GM12891 (cell line): ENCODE measurements around the gene AMDHD1.

Experiments used
- DNase-seq: peaks from one replicate; pipeline ENCODE4 v3.0.0; 2011; ENCODE audit warnings: low spot score; ENCODE audit not compliant: insufficient read length
- FAIRE-seq: peaks from 2 replicates; lab custom pipeline; 2011; peaks lifted over from hg19 to GRCh38; lab: Jason Lieb, UNC
- PAX5 ChIP-seq: IDR thresholded peaks from 2 replicates; pipeline ENCODE4 v1.6.1; 2011; ENCODE audit warnings: low read length, moderate library complexity, mild to moderate bottlenecking; ENCODE audit not compliant: insufficient read depth, severe bottlenecking
- POLR2A ChIP-seq: IDR thresholded peaks from 2 replicates; pipeline ENCODE4 v1.6.1; 2011; ENCODE audit warnings: low read depth, low read length, control low read depth
- POLR2AphosphoS5 ChIP-seq: IDR thresholded peaks from 2 replicates; pipeline ENCODE4 v1.6.1; 2011; ENCODE audit warnings: low read depth, low read length, control low read depth
- POU2F2 ChIP-seq: IDR thresholded peaks from 2 replicates; pipeline ENCODE4 v1.6.1; 2011; ENCODE audit warnings: low read depth, mild to moderate bottlenecking, control low read depth, low read length, moderate library complexity
- SPI1 ChIP-seq: IDR thresholded peaks from 2 replicates; pipeline ENCODE4 v1.6.1; 2011; ENCODE audit warnings: low read depth, low read length, control low read depth
- TAF1 ChIP-seq: IDR thresholded peaks from 2 replicates; pipeline ENCODE4 v1.6.1; 2011; ENCODE audit warnings: low read depth, low read length, control low read depth

AMDHD1 gene

GRCh38 chr12:95976416-95976832 is 33.3 kb downstream of the AMDHD1 start:
- FAIRE-seq (no peak), DNase-seq (no peak)
- TF ChIP-seq POLR2A, result no peak
- no peak for TF ChIP-seq POU2F2
- no peak for TF ChIP-seq POLR2AphosphoS5
- TF ChIP-seq PAX5, result no peak
- no peak for TF ChIP-seq SPI1
- TF ChIP-seq TAF1, result no peak

- DNase-seq (no peak), FAIRE-seq (no peak)
- no peak for TF ChIP-seq POU2F2
- TF ChIP-seq SPI1, result no peak
- no peak for TF ChIP-seq TAF1
- no peak for TF ChIP-seq POLR2A
These were observed 34.7 kb downstream of the AMDHD1 start for GRCh38 chr12:95977764-95978305.

DNA sequence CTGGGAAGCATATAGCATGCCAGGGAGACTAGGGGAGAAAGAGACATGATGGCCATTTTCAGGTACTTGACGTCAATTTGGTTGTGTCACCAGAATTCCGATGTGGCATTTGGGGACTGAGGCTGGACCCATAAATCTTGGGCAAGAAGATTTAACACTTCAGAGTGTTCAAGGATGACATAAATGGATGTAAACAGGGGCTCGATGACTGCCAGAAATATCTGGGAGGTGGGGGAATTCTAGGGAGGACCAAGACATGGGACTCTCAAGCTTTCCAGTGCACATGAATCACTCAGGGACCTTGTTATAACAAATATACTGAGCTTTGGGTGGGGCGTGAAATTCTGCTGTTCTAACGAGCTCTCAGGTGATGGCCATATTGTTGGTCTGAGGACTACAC is 35.2 kb downstream of the AMDHD1 start:
- FAIRE-seq (no peak), DNase-seq (no peak)
- TF ChIP-seq PAX5 (no peak), SPI1 (no peak), TAF1 (no peak), POLR2AphosphoS5 (no peak), POLR2A (no peak), POU2F2 (no peak)

DNA sequence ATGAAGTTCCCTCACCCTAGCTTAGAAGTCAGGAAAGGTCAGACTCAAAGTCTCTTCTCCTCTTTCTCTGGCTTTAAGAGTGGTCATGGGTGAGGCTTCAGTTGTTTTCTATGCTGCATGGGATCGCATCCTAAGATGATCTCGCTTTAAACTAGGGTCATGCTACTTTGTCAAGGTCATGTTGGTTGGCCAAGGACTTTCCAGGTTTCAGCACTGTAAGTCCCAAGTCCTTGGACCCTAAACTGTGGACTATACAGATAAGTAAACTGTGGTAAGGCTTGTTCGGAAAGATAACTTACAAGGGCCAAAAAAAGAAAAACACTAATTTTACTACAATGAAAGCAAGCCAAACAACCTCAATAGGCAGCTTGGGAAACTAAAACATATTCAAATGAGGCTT is 35.6 kb downstream of the AMDHD1 start:
- FAIRE-seq (no peak), DNase-seq (no peak)
- no peak for TF ChIP-seq POLR2AphosphoS5
- TF ChIP-seq POLR2A, result no peak
- TF ChIP-seq SPI1, result no peak
- no peak for TF ChIP-seq TAF1
- no peak for TF ChIP-seq POU2F2
- no peak for TF ChIP-seq PAX5

DNA sequence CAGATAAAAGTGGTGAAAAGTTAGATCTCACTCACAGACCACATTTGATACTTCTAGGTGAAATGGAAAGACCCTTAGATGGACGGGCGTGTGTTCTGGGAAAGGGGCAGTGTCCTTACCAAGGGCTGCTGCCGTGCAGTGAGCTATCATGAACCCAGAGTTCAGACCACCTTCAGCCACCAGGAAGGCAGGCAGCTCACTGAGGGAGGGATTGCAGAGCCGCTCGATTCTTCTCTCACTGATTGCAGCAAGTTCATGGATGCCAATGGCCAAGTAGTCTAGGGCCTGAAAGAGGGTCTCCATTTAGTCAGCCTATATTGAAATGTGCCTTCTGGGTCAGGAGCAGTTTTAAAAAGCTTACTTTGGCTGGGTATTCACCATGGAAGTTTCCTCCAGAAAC is 37.3 kb downstream of the AMDHD1 start:
- TF ChIP-seq POU2F2 (no peak), POLR2A (no peak)
- DNase-seq, result no peak
- no peak for FAIRE-seq

DNA sequence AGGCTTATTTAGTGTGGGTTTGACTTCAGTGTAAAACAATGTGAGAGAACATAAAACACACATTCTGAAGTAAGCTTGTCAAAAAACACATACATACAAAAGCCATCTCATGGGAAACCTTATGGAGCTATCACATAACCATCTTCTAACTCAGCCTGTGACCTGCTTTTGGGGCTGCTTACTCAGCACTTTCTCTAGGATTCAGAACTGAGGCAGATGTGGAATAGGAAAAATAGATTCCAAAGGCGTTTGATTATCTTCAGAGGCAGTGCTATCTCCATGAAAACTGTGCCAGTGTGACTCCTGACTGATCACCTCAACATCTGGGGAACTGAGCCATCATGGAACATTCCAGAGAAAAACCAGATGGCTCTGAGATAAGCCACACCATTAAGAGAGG is 39.5 kb downstream of the AMDHD1 start:
- TF ChIP-seq POU2F2 (no peak), SPI1 (no peak), PAX5 (no peak), TAF1 (no peak), POLR2A (no peak), POLR2AphosphoS5 (no peak)
- FAIRE-seq (no peak), DNase-seq (no peak)

DNA sequence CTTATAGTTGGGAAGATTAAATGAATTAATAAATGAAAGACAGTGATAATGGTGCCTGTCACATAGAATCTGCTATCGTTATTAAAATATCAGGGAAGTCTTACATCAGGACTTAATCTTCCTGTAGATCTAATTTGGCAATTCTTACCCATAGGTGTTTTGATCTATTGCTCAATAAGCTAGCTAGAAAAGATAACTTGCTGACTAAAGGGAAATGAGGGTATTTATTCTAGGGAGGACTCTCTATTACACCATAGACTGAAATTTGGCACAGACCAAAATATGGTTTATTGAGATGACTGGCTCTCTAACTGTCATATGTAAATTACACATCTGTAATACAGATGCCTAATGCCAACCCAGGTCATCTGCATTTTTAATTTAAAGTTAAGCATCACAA is 41.6 kb downstream of the AMDHD1 start:
- TF ChIP-seq POLR2A (no peak), PAX5 (no peak), POLR2AphosphoS5 (no peak), SPI1 (no peak), TAF1 (no peak), POU2F2 (no peak)
- no peak for FAIRE-seq
- no peak for DNase-seq

DNA sequence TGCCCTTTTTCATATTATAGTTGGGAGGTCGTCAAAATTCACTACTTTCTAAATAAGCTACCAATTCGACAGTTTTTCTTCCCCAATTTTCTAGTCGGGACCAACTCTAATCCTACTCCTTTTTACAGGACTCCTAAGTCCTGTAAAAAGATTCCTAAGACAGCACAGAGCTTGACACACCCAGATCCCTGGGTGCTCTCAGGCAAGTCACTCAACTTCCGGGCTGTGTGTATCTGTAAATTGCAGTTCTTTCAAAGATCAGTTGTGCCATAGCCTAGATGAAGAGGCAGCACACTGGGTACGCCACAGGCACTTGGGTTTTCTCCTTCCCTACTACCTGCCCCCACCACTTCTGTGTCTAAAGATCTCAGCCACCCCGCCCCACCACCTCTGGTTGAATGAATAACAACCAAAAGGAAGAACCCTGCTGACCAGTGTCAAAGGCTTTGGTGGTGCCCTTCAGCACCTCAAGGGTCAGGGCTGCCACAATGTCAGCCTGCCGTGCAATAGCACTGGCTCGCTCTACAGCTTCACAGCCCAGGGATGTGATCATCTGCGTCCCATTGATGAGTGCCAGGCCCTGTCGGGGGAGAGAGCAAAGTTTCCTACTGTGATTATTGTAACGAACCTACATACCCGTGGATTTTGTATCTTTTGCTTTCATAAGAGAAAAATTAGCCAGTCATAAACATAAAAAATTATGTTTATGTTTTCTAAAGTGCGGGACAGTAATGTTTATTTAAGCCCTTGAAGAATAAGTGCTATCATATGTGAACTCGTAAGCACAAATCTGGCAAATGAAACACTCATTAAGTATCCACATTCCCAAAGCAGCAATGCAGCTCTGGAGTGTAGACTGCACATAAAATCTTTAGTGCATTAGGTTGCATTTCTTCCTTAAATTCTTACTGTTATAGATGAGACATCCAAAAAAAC is 43.8 kb downstream of the AMDHD1 start:
- FAIRE-seq (no peak), DNase-seq (no peak)
- no peak for TF ChIP-seq PAX5
- TF ChIP-seq TAF1, result no peak
- TF ChIP-seq SPI1, result no peak
- no peak for TF ChIP-seq POLR2A
- TF ChIP-seq POU2F2, result no peak
- TF ChIP-seq POLR2AphosphoS5, result no peak

DNA sequence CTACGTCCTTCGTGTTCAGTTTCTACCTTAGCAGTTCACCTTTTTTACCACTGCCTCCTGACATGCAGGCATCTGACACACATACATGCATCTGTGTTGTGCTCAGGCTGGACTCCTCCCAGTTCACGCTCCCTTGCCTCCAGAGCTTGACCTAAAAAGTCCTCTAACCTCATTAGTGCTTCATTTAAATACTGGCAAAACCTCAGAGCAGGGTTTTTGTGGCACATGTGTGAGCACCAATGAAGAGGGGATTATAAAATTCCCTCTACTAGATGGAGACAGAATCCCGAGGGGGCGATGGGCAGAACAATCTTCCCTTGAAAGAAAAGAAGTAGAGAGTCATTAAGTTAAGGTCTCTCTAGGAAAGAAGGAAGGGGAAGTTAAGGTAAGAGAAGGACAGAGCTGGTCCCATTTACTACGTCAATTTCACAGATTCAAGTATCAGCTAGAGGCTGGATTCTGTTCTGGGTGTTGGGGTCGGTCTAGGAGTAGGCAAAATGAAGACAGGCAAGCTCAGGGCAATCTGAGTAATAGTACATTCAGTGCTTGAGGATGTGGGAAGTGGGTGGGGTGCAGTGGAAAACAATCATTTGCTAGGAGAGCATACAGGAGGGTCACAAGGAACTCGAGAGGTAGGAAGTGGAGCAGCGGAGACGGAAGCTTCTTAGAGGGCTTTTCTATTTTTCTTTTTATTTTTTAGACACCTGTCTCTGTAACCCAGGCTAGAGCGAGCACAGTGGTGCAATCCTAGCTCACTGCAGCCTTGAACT is 45.6 kb downstream of the AMDHD1 start:
- FAIRE-seq (no peak), DNase-seq (no peak)
- TF ChIP-seq SPI1 (no peak), POU2F2 (no peak), POLR2A (no peak), TAF1 (no peak), PAX5 (no peak), POLR2AphosphoS5 (no peak)
